HepG2 (cell line): ENCODE results near the gene CS. TPM values are rescaled to one million over a fixed set of nuclear protein-coding genes. Genes with fewer than 3 reads are reported as not detected.
A peak's percentile ranks its signal among the peaks of the same experiment; 100 is the strongest.

Experiments used
- CEBPB ChIP-seq: IDR thresholded peaks from 2 replicates; pipeline ENCODE4 v1.6.1; 2011; ENCODE audit warnings: low read depth, low read length, improper control_type of control experiment, borderline replicate concordance
- ELF1 ChIP-seq: sonication (generic); formaldehyde crosslinking; IDR thresholded peaks from 2 replicates; pipeline ENCODE4 v1.4.0; 2020; ENCODE audit warnings: missing genetic modification reagents
- POLR2A ChIP-seq, 2 experiments: IDR thresholded peaks; 2 replicates each; pipeline ENCODE4 v1.6.1; 2011; ENCODE audit warnings: low read depth in 2 of 2, low read length in 2 of 2, mild to moderate bottlenecking in 1 of 2, moderate library complexity in 1 of 2; ENCODE audit not compliant: insufficient read depth in 1 of 2
- TMF1 ChIP-seq: sonication (generic); formaldehyde crosslinking; IDR thresholded peaks from 2 replicates; pipeline ENCODE4 v1.8.1; 2022; ENCODE audit warnings: low read depth, missing genetic modification reagents
- ZNF432 ChIP-seq: sonication (generic); formaldehyde crosslinking; IDR thresholded peaks from 2 replicates; pipeline ENCODE4 v1.5.0; 2020; ENCODE audit warnings: missing genetic modification reagents, mild to moderate bottlenecking, borderline replicate concordance
- polyA plus RNA-seq, 8 experiments: library from polyadenylated mRNA; depleted of rRNA in 3 of 8; stranded (reverse) in 7 of 8; unstranded in 1 of 8; fragments of >200 nt; fragmentation: Illumina TruSeq in 4 of 8; extraction: Trizol in 4 of 8; gene quantifications; 2 replicates each; pipeline versions ENCODE4 v1.2.1 to v1.2.3, GENCODE V29; 2011 to 2016; ENCODE audit warnings: low read depth in 4 of 8, missing spikeins in 1 of 8, mixed read lengths in 1 of 8; ENCODE audit not compliant: insufficient read depth in 1 of 8
- total RNA-seq, 5 experiments: library from RNA; depleted of rRNA; stranded (reverse); fragments of >200 nt; fragmentation: Illumina TruSeq; extraction: Trizol; gene quantifications; 2 replicates each; pipeline ENCODE4 v1.2.3, GENCODE V29; 2016; ENCODE audit warnings: low read depth in 1 of 5
- TF ChIP-seq, protein P1 (sequence below): sonication (generic); formaldehyde crosslinking; IDR thresholded peaks from 2 replicates; pipeline ENCODE4 v1.9.0; 2021; ENCODE audit warnings: mild to moderate bottlenecking, missing genetic modification reagents
- TF ChIP-seq, protein P2 (sequence below): sonication (generic); formaldehyde crosslinking; IDR thresholded peaks from 2 replicates; pipeline ENCODE4 v1.4.0; 2020; ENCODE audit warnings: missing genetic modification reagents
- TF ChIP-seq, protein P3 (sequence below): IDR thresholded peaks from 2 replicates; pipeline ENCODE4 v1.6.1; 2016; ENCODE audit warnings: missing compliant biosample characterization, missing genetic modification reagents, borderline replicate concordance
- TF ChIP-seq, protein P4 (sequence below): sonication (generic); formaldehyde crosslinking; conservative IDR thresholded peaks from 2 replicates; pipeline ENCODE4 v1.8.0; 2022; ENCODE audit warnings: low read depth, missing genetic modification reagents
- TF ChIP-seq, protein P5 (sequence below): sonication (generic); formaldehyde crosslinking; IDR thresholded peaks from 2 replicates; pipeline ENCODE4 v1.5.0; 2020; ENCODE audit warnings: missing genetic modification reagents
- TF ChIP-seq, protein P6 (sequence below): sonication (generic); formaldehyde crosslinking; IDR thresholded peaks from 2 replicates; pipeline ENCODE4 v1.4.0; 2020; ENCODE audit warnings: missing genetic modification reagents

The CS gene
- total and polyA plus RNA-seq, 2 of the 13 experiments (the other 11 are each of a cell fraction or from before 2014, with no cell fraction given) = 173 to 175 TPM

DNA sequence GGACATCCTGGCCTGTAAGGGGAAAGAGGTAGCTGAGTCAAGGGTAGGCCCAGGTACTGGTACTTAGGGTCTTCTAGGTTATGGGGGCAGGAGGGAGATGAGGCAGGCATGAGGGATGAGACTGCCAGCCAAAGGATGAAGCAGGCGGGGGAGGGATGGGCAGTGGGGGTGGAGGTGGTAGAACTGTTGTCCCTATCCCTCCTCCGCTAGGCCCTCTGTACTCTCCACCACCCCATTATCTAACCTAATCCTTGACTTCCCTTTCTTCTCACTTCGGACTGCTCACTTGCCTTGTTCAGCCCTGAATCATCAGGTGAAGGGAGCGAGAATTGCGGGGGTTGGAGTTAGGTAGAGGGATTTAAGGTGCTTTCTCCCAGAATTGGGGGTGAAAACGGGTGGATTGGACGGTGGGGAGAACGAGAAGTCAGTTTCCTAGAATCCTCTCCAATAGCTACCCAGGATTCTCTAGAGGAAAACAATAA is 33.1 kb upstream of the CS start (continued):
- TF ChIP-seq, protein P1, sequence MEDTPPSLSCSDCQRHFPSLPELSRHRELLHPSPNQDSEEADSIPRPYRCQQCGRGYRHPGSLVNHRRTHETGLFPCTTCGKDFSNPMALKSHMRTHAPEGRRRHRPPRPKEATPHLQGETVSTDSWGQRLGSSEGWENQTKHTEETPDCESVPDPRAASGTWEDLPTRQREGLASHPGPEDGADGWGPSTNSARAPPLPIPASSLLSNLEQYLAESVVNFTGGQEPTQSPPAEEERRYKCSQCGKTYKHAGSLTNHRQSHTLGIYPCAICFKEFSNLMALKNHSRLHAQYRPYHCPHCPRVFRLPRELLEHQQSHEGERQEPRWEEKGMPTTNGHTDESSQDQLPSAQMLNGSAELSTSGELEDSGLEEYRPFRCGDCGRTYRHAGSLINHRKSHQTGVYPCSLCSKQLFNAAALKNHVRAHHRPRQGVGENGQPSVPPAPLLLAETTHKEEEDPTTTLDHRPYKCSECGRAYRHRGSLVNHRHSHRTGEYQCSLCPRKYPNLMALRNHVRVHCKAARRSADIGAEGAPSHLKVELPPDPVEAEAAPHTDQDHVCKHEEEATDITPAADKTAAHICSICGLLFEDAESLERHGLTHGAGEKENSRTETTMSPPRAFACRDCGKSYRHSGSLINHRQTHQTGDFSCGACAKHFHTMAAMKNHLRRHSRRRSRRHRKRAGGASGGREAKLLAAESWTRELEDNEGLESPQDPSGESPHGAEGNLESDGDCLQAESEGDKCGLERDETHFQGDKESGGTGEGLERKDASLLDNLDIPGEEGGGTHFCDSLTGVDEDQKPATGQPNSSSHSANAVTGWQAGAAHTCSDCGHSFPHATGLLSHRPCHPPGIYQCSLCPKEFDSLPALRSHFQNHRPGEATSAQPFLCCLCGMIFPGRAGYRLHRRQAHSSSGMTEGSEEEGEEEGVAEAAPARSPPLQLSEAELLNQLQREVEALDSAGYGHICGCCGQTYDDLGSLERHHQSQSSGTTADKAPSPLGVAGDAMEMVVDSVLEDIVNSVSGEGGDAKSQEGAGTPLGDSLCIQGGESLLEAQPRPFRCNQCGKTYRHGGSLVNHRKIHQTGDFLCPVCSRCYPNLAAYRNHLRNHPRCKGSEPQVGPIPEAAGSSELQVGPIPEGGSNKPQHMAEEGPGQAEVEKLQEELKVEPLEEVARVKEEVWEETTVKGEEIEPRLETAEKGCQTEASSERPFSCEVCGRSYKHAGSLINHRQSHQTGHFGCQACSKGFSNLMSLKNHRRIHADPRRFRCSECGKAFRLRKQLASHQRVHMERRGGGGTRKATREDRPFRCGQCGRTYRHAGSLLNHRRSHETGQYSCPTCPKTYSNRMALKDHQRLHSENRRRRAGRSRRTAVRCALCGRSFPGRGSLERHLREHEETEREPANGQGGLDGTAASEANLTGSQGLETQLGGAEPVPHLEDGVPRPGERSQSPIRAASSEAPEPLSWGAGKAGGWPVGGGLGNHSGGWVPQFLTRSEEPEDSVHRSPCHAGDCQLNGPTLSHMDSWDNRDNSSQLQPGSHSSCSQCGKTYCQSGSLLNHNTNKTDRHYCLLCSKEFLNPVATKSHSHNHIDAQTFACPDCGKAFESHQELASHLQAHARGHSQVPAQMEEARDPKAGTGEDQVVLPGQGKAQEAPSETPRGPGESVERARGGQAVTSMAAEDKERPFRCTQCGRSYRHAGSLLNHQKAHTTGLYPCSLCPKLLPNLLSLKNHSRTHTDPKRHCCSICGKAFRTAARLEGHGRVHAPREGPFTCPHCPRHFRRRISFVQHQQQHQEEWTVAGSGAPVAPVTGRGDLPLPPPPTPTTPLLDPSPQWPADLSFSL = no peak
- no peak for TF ChIP-seq ELF1 (CRISPR knock-in tag)
- TF ChIP-seq, protein P2, sequence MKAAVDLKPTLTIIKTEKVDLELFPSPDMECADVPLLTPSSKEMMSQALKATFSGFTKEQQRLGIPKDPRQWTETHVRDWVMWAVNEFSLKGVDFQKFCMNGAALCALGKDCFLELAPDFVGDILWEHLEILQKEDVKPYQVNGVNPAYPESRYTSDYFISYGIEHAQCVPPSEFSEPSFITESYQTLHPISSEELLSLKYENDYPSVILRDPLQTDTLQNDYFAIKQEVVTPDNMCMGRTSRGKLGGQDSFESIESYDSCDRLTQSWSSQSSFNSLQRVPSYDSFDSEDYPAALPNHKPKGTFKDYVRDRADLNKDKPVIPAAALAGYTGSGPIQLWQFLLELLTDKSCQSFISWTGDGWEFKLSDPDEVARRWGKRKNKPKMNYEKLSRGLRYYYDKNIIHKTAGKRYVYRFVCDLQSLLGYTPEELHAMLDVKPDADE (CRISPR knock-in tag) = no peak
- TF ChIP-seq, protein P3, sequence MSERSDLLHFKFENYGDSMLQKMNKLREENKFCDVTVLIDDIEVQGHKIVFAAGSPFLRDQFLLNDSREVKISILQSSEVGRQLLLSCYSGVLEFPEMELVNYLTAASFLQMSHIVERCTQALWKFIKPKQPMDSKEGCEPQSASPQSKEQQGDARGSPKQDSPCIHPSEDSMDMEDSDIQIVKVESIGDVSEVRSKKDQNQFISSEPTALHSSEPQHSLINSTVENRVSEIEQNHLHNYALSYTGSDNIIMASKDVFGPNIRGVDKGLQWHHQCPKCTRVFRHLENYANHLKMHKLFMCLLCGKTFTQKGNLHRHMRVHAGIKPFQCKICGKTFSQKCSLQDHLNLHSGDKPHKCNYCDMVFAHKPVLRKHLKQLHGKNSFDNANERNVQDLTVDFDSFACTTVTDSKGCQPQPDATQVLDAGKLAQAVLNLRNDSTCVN (CRISPR knock-in tag) = no peak
- TF ChIP-seq, protein P4, sequence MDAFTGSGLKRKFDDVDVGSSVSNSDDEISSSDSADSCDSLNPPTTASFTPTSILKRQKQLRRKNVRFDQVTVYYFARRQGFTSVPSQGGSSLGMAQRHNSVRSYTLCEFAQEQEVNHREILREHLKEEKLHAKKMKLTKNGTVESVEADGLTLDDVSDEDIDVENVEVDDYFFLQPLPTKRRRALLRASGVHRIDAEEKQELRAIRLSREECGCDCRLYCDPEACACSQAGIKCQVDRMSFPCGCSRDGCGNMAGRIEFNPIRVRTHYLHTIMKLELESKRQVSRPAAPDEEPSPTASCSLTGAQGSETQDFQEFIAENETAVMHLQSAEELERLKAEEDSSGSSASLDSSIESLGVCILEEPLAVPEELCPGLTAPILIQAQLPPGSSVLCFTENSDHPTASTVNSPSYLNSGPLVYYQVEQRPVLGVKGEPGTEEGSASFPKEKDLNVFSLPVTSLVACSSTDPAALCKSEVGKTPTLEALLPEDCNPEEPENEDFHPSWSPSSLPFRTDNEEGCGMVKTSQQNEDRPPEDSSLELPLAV = no peak
- TF ChIP-seq POLR2A (IDR thresholded peaks at IDR 0.05; ENCODE audit: insufficient read depth in 1 of 2, low read depth in 2 of 2, low read length in 2 of 2) = peak in 1 of 2 experiments; percentile 9; a peak in 2 of 4 replicates
- TF ChIP-seq, protein P5, sequence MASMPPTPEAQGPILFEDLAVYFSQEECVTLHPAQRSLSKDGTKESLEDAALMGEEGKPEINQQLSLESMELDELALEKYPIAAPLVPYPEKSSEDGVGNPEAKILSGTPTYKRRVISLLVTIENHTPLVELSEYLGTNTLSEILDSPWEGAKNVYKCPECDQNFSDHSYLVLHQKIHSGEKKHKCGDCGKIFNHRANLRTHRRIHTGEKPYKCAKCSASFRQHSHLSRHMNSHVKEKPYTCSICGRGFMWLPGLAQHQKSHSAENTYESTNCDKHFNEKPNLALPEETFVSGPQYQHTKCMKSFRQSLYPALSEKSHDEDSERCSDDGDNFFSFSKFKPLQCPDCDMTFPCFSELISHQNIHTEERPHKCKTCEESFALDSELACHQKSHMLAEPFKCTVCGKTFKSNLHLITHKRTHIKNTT = no peak
- TF ChIP-seq, protein P6, sequence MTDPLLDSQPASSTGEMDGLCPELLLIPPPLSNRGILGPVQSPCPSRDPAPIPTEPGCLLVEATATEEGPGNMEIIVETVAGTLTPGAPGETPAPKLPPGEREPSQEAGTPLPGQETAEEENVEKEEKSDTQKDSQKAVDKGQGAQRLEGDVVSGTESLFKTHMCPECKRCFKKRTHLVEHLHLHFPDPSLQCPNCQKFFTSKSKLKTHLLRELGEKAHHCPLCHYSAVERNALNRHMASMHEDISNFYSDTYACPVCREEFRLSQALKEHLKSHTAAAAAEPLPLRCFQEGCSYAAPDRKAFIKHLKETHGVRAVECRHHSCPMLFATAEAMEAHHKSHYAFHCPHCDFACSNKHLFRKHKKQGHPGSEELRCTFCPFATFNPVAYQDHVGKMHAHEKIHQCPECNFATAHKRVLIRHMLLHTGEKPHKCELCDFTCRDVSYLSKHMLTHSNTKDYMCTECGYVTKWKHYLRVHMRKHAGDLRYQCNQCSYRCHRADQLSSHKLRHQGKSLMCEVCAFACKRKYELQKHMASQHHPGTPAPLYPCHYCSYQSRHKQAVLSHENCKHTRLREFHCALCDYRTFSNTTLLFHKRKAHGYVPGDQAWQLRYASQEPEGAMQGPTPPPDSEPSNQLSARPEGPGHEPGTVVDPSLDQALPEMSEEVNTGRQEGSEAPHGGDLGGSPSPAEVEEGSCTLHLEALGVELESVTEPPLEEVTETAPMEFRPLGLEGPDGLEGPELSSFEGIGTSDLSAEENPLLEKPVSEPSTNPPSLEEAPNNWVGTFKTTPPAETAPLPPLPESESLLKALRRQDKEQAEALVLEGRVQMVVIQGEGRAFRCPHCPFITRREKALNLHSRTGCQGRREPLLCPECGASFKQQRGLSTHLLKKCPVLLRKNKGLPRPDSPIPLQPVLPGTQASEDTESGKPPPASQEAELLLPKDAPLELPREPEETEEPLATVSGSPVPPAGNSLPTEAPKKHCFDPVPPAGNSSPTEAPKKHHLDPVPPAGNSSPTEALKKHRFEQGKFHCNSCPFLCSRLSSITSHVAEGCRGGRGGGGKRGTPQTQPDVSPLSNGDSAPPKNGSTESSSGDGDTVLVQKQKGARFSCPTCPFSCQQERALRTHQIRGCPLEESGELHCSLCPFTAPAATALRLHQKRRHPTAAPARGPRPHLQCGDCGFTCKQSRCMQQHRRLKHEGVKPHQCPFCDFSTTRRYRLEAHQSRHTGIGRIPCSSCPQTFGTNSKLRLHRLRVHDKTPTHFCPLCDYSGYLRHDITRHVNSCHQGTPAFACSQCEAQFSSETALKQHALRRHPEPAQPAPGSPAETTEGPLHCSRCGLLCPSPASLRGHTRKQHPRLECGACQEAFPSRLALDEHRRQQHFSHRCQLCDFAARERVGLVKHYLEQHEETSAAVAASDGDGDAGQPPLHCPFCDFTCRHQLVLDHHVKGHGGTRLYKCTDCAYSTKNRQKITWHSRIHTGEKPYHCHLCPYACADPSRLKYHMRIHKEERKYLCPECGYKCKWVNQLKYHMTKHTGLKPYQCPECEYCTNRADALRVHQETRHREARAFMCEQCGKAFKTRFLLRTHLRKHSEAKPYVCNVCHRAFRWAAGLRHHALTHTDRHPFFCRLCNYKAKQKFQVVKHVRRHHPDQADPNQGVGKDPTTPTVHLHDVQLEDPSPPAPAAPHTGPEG = no peak
- no peak for TF ChIP-seq ZNF432 (CRISPR knock-in tag)
- TF ChIP-seq CEBPB = no peak
- no peak for TF ChIP-seq TMF1 (CRISPR knock-in tag)
